Liver (tissue), 9 donors: ENCODE results near the gene HLA-DPB1. TPM values are rescaled to one million over a fixed set of nuclear protein-coding genes. Genes with fewer than 3 reads are reported as not detected.

Experiments used
- DNase-seq: peaks from one replicate; pipeline ENCODE4 v3.0.0-alpha.2; 2017; ENCODE audit warnings: low spot score
- H3K27ac ChIP-seq, 2 donors: one replicate each; pipeline ENCODE4 v1.7.0; 2013; ENCODE audit warnings: inconsistent platforms in 2 of 2, low read length in 2 of 2, control low read depth in 1 of 2, low read depth in 1 of 2, mild to moderate bottlenecking in 1 of 2
- H3K27me3 ChIP-seq, 4 donors: one replicate each; pipeline versions ENCODE4 v1.6.1 to v1.7.0; 2013; ENCODE audit warnings: low read length in 3 of 4, inconsistent platforms in 1 of 4, mild to moderate bottlenecking in 1 of 4, moderate library complexity in 1 of 4; ENCODE audit not compliant: control insufficient read depth in 4 of 4, insufficient read depth in 4 of 4
- H3K36me3 ChIP-seq, 4 donors: one replicate each; pipeline versions ENCODE4 v1.6.1 to v1.7.0; 2013; ENCODE audit warnings: low read length in 3 of 4, mild to moderate bottlenecking in 3 of 4, low read depth in 1 of 4, moderate library complexity in 1 of 4; ENCODE audit not compliant: control insufficient read depth in 4 of 4, insufficient read depth in 3 of 4
- H3K4me1 ChIP-seq, 4 donors: one replicate each; pipeline versions ENCODE4 v1.6.1 to v1.7.0; 2013; ENCODE audit warnings: low read length in 3 of 4, mild to moderate bottlenecking in 3 of 4, moderate library complexity in 1 of 4; ENCODE audit not compliant: control insufficient read depth in 4 of 4, insufficient read depth in 4 of 4
- H3K4me3 ChIP-seq, 3 donors: one replicate each; pipeline versions ENCODE4 v1.6.1 to v1.7.0; 2013; ENCODE audit warnings: low read length in 3 of 3, control low read depth in 1 of 3, low read depth in 1 of 3, mild to moderate bottlenecking in 1 of 3
- H3K9ac ChIP-seq, 2 donors: one replicate each; pipeline ENCODE4 v1.7.0; 2013; ENCODE audit warnings: low read length in 2 of 2, mild to moderate bottlenecking in 2 of 2, moderate library complexity in 2 of 2, control low read depth in 1 of 2, low read depth in 1 of 2
- H3K9me3 ChIP-seq, 4 donors: one replicate each; pipeline versions ENCODE4 v1.6.1 to v1.7.0; 2013; ENCODE audit warnings: low read length in 3 of 4; ENCODE audit not compliant: control insufficient read depth in 4 of 4
- ATF3 ChIP-seq: IDR thresholded peaks from 2 replicates; pipeline ENCODE4 v1.6.1; 2016; ENCODE audit warnings: antibody characterized with exemption
- CTCF ChIP-seq: fragments of 150-350 bp; IDR thresholded peaks from 2 replicates; pipeline ENCODE4 v1.5.1; 2017; ENCODE audit warnings: improper control_type of control experiment, low read depth, low read length; ENCODE audit not compliant: missing input control
- EGR1 ChIP-seq, 2 donors: IDR thresholded peaks; 2 replicates each; pipeline ENCODE4 v1.6.1; 2016 to 2018; ENCODE audit warnings: antibody characterized with exemption in 2 of 2, low read depth in 2 of 2
- FOXA1 ChIP-seq: IDR thresholded peaks from 2 replicates; pipeline ENCODE4 v1.6.1; 2016; ENCODE audit warnings: antibody characterized with exemption
- FOXA2 ChIP-seq: IDR thresholded peaks from 2 replicates; pipeline ENCODE4 v1.6.1; 2016; ENCODE audit warnings: antibody characterized with exemption
- GABPA ChIP-seq, 2 donors: IDR thresholded peaks in 1 of 2; conservative IDR thresholded peaks in 1 of 2; 2 replicates each; pipeline ENCODE4 v1.6.1; 2016; ENCODE audit warnings: antibody characterized with exemption in 2 of 2, mild to moderate bottlenecking in 1 of 2, moderate library complexity in 1 of 2
- HNF4A ChIP-seq, 2 donors: conservative IDR thresholded peaks; 2 replicates each; pipeline ENCODE4 v1.6.1; 2016; ENCODE audit warnings: antibody characterized with exemption in 2 of 2, mild to moderate bottlenecking in 2 of 2
- HNF4G ChIP-seq: IDR thresholded peaks from 2 replicates; pipeline ENCODE4 v1.6.1; 2016; ENCODE audit warnings: antibody characterized with exemption
- JUND ChIP-seq, 2 donors: IDR thresholded peaks; 2 replicates each; pipeline ENCODE4 v1.6.1; 2016; ENCODE audit warnings: antibody characterized with exemption in 2 of 2
- MAX ChIP-seq: IDR thresholded peaks from 2 replicates; pipeline ENCODE4 v1.6.1; 2016; ENCODE audit warnings: antibody characterized with exemption
- NR2F2 ChIP-seq: IDR thresholded peaks from 2 replicates; pipeline ENCODE4 v1.6.1; 2016; ENCODE audit warnings: antibody characterized with exemption
- RAD21 ChIP-seq, 2 donors: IDR thresholded peaks; 2 replicates each; pipeline ENCODE4 v1.6.1; 2016; ENCODE audit warnings: antibody characterized with exemption in 2 of 2, mild to moderate bottlenecking in 2 of 2
- REST ChIP-seq: IDR thresholded peaks from 2 replicates; pipeline ENCODE4 v1.6.1; 2016; ENCODE audit warnings: antibody characterized with exemption, mild to moderate bottlenecking
- RXRA ChIP-seq, 2 donors: IDR thresholded peaks; 2 replicates each; pipeline ENCODE4 v1.6.1; 2017 to 2018; ENCODE audit warnings: antibody characterized with exemption in 2 of 2, mild to moderate bottlenecking in 1 of 2
- SP1 ChIP-seq: IDR thresholded peaks from 2 replicates; pipeline ENCODE4 v1.6.1; 2018; ENCODE audit warnings: antibody characterized with exemption, mild to moderate bottlenecking
- TAF1 ChIP-seq: conservative IDR thresholded peaks from 2 replicates; pipeline ENCODE4 v1.6.1; 2016; ENCODE audit warnings: antibody characterized with exemption, mild to moderate bottlenecking
- YY1 ChIP-seq: IDR thresholded peaks from 2 replicates; pipeline ENCODE4 v1.6.1; 2016; ENCODE audit warnings: antibody characterized with exemption, mild to moderate bottlenecking
- ZBTB33 ChIP-seq: IDR thresholded peaks from 2 replicates; pipeline ENCODE4 v1.6.1; 2016; ENCODE audit warnings: antibody characterized with exemption
- WGBS: extraction: QIAGEN DNeasy Blood & Tissue Kit; methylation state at CpG from one replicate; pipeline ENCODE4 v1.1.7; 2013; 5-methylcytosine and 5-hydroxymethylcytosine counted together
- polyA plus RNA-seq, 2 donors: library from polyadenylated mRNA; stranded (reverse) in 1 of 2; unstranded in 1 of 2; fragments of 200-250 nt in 1 of 2; fragments of >200 nt in 1 of 2; fragmentation: Nextera tagmentation in 1 of 2; extraction: Ambion mirVana in 1 of 2; gene quantifications; one replicate each; pipeline versions ENCODE4 v1.2.1 to v1.2.3, GENCODE V29; 2013 to 2015
- total RNA-seq, 2 donors: library from RNA; depleted of rRNA; stranded (reverse); fragments of >200 nt; gene quantifications; one replicate each; pipeline ENCODE4 v1.2.3, GENCODE V29; 2014
- donor health status: healthy.
- donor health status: healthy.
- donor health status: healthy.
- donor health status: healthy.
- donor health status: healthy.

HLA-DPB1 gene
- total and polyA plus RNA-seq, 4 donors = 15.5 to 37.8 (median 24.0) TPM

GRCh38 chr6:33092385-33092784 lies 16.6 kb downstream of the HLA-DPB1 start:
- no peak overlapping the region for H3K9ac ChIP-seq
- no peaks in the 10 kb centered on the region for H3K4me1 ChIP-seq
- H3K36me3 ChIP-seq = peaks cover 0 to 6% (median 0%) of the 10 kb centered on the region in 4 donors
- DNase-seq = no peak
- H3K27me3 ChIP-seq = no peaks in the 10 kb centered on the region
- H3K9me3 ChIP-seq = no peaks in the 10 kb centered on the region
- TF ChIP-seq EGR1 (IDR thresholded peaks at IDR 0.05; ENCODE audit: low read depth in 2 of 2) (no peak), RAD21 (IDR thresholded peaks at IDR 0.05) (no peak), FOXA1 (no peak), ATF3 (no peak), CTCF (no peak), HNF4A (conservative IDR thresholded peaks at IDR 0.05) (no peak), RXRA (IDR thresholded peaks at IDR 0.05) (no peak)
- H3K27ac ChIP-seq = no peak overlapping the region
- 88% methylated on average over 3 of the region's 3 CpGs for WGBS
- no peak overlapping the region for H3K4me3 ChIP-seq

- no peak for TF ChIP-seq ATF3
- TF ChIP-seq NR2F2 = no peak
- TF ChIP-seq FOXA2 = no peak
- TF ChIP-seq SP1 = no peak
- no peak for TF ChIP-seq FOXA1
- no peak for TF ChIP-seq RXRA (IDR thresholded peaks at IDR 0.05)
- no peak for TF ChIP-seq HNF4G
- no peak for TF ChIP-seq CTCF
- TF ChIP-seq RAD21 (IDR thresholded peaks at IDR 0.05) = no peak
- TF ChIP-seq GABPA (IDR thresholded peaks at IDR 0.05 in 1 of 2, conservative IDR thresholded peaks at IDR 0.05 in 1 of 2) = no peak
- TF ChIP-seq REST = no peak
- no peak for TF ChIP-seq YY1
- no peak for TF ChIP-seq TAF1
- TF ChIP-seq MAX = no peak
- no peak for TF ChIP-seq EGR1 (IDR thresholded peaks at IDR 0.05; ENCODE audit: low read depth in 2 of 2)
- TF ChIP-seq JUND (IDR thresholded peaks at IDR 0.05) = no peak
- TF ChIP-seq ZBTB33 = no peak
- no peak for TF ChIP-seq HNF4A (conservative IDR thresholded peaks at IDR 0.05)
- H3K4me3 ChIP-seq = no peak overlapping the region
- H3K36me3 ChIP-seq = no peaks in the 10 kb centered on the region
- no peaks in the 10 kb centered on the region for H3K27me3 ChIP-seq
- WGBS = 80% methylated on average over 3 of the region's 3 CpGs
- H3K9ac ChIP-seq = no peak overlapping the region
- H3K4me1 ChIP-seq = no peaks in the 10 kb centered on the region
- H3K27ac ChIP-seq = no peak overlapping the region
- H3K9me3 ChIP-seq = no peaks in the 10 kb centered on the region
- DNase-seq = no peak
These were observed 18.1 kb downstream of the HLA-DPB1 start for GRCh38 chr6:33093855-33094254.
